GM23338 (cell line): ENCODE measurements around the gene FAM3D. TPM values are rescaled to one million over a fixed set of nuclear protein-coding genes. Genes with fewer than 3 reads are reported as not detected.

Source experiments
- CREB1 ChIP-seq: fragments of 250-450 bp; sonication (Bioruptor Pico); IDR thresholded peaks from 2 replicates; pipeline ENCODE4 v1.5.0; 2020; ENCODE audit warnings: low read depth, mild to moderate bottlenecking, moderate library complexity
- CTCF ChIP-seq, 2 experiments: fragments of 200-600 bp in 1 of 2; sonication (generic) in 1 of 2; conservative IDR thresholded peaks; 2 replicates each; pipeline versions ENCODE4 v1.5.1 to v1.6.1; 2016 to 2017; ENCODE audit warnings: antibody characterized with exemption in 2 of 2, low read depth in 2 of 2, mild to moderate bottlenecking in 2 of 2, moderate library complexity in 1 of 2
- EZH2 ChIP-seq: fragments of 200-600 bp; sonication (generic); IDR thresholded peaks from one replicate; pipeline ENCODE4 v1.8.0; 2017; ENCODE audit warnings: antibody characterized with exemption, mild to moderate bottlenecking, low read depth; ENCODE audit not compliant: unreplicated experiment
- EZH2phosphoT487 ChIP-seq: fragments of 200-600 bp; sonication (generic); IDR thresholded peaks from one replicate; pipeline ENCODE4 v1.8.1; 2018; ENCODE audit warnings: antibody characterized with exemption; ENCODE audit not compliant: unreplicated experiment
- JUNB ChIP-seq: IDR thresholded peaks from one replicate; pipeline ENCODE4 v1.6.1; 2016; ENCODE audit warnings: antibody characterized with exemption; ENCODE audit not compliant: unreplicated experiment
- NANOG ChIP-seq: IDR thresholded peaks from 2 replicates; pipeline ENCODE4 v1.6.1; 2016; ENCODE audit warnings: antibody characterized with exemption, borderline replicate concordance
- STAT1 ChIP-seq: IDR thresholded peaks from one replicate; pipeline ENCODE4 v1.6.1; 2016; ENCODE audit warnings: antibody characterized with exemption; ENCODE audit not compliant: unreplicated experiment
- ZNF331 ChIP-seq: fragments of 250-450 bp; sonication (Bioruptor Pico); IDR thresholded peaks from 2 replicates; pipeline ENCODE4 v1.5.0; 2020; ENCODE audit warnings: low read depth, mild to moderate bottlenecking, moderate library complexity
- ZNF462 ChIP-seq: fragments of 250-450 bp; sonication (Bioruptor Pico); IDR thresholded peaks from 2 replicates; pipeline ENCODE4 v1.5.0; 2020; ENCODE audit warnings: mild to moderate bottlenecking, moderate library complexity
- polyA plus RNA-seq: library from polyadenylated mRNA; unstranded; fragments of >200 nt; fragmentation: Nextera tagmentation; extraction: Ambion mirVana; gene quantifications from 2 replicates; pipeline ENCODE4 v1.2.1, GENCODE V29; 2016
- total RNA-seq: library from RNA; depleted of rRNA; stranded (reverse); fragments of >200 nt; shearing (Covaris generic); gene quantifications from 2 replicates; pipeline ENCODE4 v1.2.3, GENCODE V29; 2014

The FAM3D gene
- total and polyA plus RNA-seq, 2 experiments from 2014 or later: 0.26 TPM; not detected in 1

- no peak for TF ChIP-seq ZNF462 (CRISPR knock-in tag)
- TF ChIP-seq JUNB: no peak
- no peak for TF ChIP-seq ZNF331 (CRISPR knock-in tag)
- no peak for TF ChIP-seq NANOG
- TF ChIP-seq CREB1: no peak
- no peak for TF ChIP-seq EZH2
- no peak for TF ChIP-seq CTCF (conservative IDR thresholded peaks at IDR 0.05; ENCODE audit: low read depth in 2 of 2)
- no peak for TF ChIP-seq EZH2phosphoT487
- no peak for TF ChIP-seq STAT1
Measured at GRCh38 chr3:58594117-58594516, 72.5 kb downstream of the FAM3D start (continued).
